ENCODE data around the gene CFAP299.
"Not testable (repeated sequence)": the region's sequence is repeated elsewhere in the genome, so short reads cannot be mapped to it uniquely, and the experiment has no call there.

The CFAP299 gene

GRCh38 chr4:80335554-80336358 is at the start of gene CFAP299:
TSS of gene CFAP299 (plus strand) at chr4:80335730.
- DNase-seq, result peak in 12 of 14 donors; percentile 3 to 64 (median 44)

- DNase-seq, result no peak
Measured at GRCh38 chr4:80286451-80286850, 49.1 kb upstream of the CFAP299 start.

GRCh38 chr4:80290665-80291064 is 44.9 kb upstream of the CFAP299 start:
- not testable (repeated sequence) for DNase-seq

- no peak for DNase-seq
Measured at GRCh38 chr4:80294206-80294605, 41.3 kb upstream of the CFAP299 start.

- no peak for DNase-seq
Measured at GRCh38 chr4:80295336-80295735, 40.2 kb upstream of the CFAP299 start.

GRCh38 chr4:80295826-80296225 is 39.7 kb upstream of the CFAP299 start:
- DNase-seq, result no peak

GRCh38 chr4:80301884-80302283 is 33.6 kb upstream of the CFAP299 start:
- no peak for DNase-seq

- no peak for DNase-seq
Measured at GRCh38 chr4:80302616-80303223, 32.8 kb upstream of the CFAP299 start.

- DNase-seq, result no peak
Measured at GRCh38 chr4:80305466-80305865, 30.1 kb upstream of the CFAP299 start.

GRCh38 chr4:80306260-80306659 is 29.3 kb upstream of the CFAP299 start:
- DNase-seq, result no peak

GRCh38 chr4:80307183-80307735 is 28.3 kb upstream of the CFAP299 start:
- DNase-seq, result no peak

GRCh38 chr4:80307774-80308465 is 27.6 kb upstream of the CFAP299 start:
- DNase-seq, result no peak

GRCh38 chr4:80308466-80308822 is 27.1 kb upstream of the CFAP299 start:
- no peak for DNase-seq

- DNase-seq, result no peak
Measured at GRCh38 chr4:80309294-80310004, 26.1 kb upstream of the CFAP299 start.

GRCh38 chr4:80311130-80311529 is 24.4 kb upstream of the CFAP299 start:
- DNase-seq, result no peak

GRCh38 chr4:80312124-80312523 is 23.4 kb upstream of the CFAP299 start:
- no peak for DNase-seq

GRCh38 chr4:80313627-80314026 is 21.9 kb upstream of the CFAP299 start:
- DNase-seq, result no peak

GRCh38 chr4:80315848-80316247 is 19.7 kb upstream of the CFAP299 start:
- DNase-seq, result not testable (repeated sequence)

- DNase-seq, result no peak
Measured at GRCh38 chr4:80321341-80321740, 14.2 kb upstream of the CFAP299 start.

GRCh38 chr4:80321776-80322175 is 13.8 kb upstream of the CFAP299 start:
- DNase-seq, result no peak

GRCh38 chr4:80322716-80323115 is 12.8 kb upstream of the CFAP299 start:
- DNase-seq, result peak in 1 of 14 donors; percentile 6

- DNase-seq, result no peak
Measured at GRCh38 chr4:80324171-80324570, 11.4 kb upstream of the CFAP299 start.

- no peak for DNase-seq
Measured at GRCh38 chr4:80331693-80332092, 3.8 kb upstream of the CFAP299 start.
